Esophagus squamous epithelium (tissue), 4 donors: ENCODE measurements around the gene SEMA4C.

Experiments used
- POLR2A ChIP-seq, 4 donors: fragments of 450-650 bp; IDR thresholded peaks; one replicate each; pipeline ENCODE4 v1.6.1; 2017; ENCODE audit warnings: antibody characterized with exemption in 4 of 4, mild to moderate bottlenecking in 4 of 4, moderate library complexity in 3 of 4
- TF ChIP-seq, protein P1 (sequence below), 6 experiments: fragments of 450-650 bp in 4 of 6; fragments of 200-600 bp in 2 of 6; sonication (generic) in 2 of 6; IDR thresholded peaks; one replicate each; pipeline ENCODE4 v1.5.1; 2016 to 2019; ENCODE audit warnings: antibody characterized with exemption in 6 of 6, mild to moderate bottlenecking in 4 of 6, moderate library complexity in 4 of 6

- TF ChIP-seq POLR2A (IDR thresholded peaks at IDR 0.05): no peak
- TF ChIP-seq, protein P1, sequence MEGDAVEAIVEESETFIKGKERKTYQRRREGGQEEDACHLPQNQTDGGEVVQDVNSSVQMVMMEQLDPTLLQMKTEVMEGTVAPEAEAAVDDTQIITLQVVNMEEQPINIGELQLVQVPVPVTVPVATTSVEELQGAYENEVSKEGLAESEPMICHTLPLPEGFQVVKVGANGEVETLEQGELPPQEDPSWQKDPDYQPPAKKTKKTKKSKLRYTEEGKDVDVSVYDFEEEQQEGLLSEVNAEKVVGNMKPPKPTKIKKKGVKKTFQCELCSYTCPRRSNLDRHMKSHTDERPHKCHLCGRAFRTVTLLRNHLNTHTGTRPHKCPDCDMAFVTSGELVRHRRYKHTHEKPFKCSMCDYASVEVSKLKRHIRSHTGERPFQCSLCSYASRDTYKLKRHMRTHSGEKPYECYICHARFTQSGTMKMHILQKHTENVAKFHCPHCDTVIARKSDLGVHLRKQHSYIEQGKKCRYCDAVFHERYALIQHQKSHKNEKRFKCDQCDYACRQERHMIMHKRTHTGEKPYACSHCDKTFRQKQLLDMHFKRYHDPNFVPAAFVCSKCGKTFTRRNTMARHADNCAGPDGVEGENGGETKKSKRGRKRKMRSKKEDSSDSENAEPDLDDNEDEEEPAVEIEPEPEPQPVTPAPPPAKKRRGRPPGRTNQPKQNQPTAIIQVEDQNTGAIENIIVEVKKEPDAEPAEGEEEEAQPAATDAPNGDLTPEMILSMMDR (IDR thresholded peaks at IDR 0.05): no peak
Observed at GRCh38 chr2:96860065-96861029, 9.5 kb downstream of the SEMA4C start.
